Measurements from ENCODE around the gene PTMS.

The PTMS gene

DNA sequence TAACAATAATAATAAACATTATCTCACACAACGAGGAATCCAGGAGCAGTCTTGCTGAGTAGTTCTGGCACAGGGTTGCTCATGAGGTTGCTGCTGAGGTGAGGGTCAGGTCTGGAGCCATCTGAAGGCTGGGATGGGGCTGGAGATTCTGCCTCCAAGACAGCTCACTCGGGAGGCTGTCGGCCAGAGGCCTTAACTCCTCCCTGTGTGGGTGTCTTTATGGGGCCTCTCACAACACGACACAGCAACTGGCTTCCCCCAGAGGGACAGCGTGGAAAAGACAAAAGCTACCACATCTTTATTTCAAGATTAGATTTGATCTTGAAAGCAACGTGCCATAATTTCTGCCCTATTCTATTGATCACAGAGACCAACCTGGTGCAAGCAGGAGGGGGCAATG is 16.0 kb downstream of the PTMS start:
- no peak for DNase-seq (ENCODE audit: low read depth in 1 of 2, low spot score in 1 of 2)
- TF ChIP-seq SPI1 (IDR thresholded peaks at IDR 0.05; ENCODE audit: borderline replicate concordance, low read depth) (no peak), POLR2AphosphoS5 (IDR thresholded peaks at IDR 0.05; ENCODE audit: low read depth) (no peak), GABPA (IDR thresholded peaks at IDR 0.05; ENCODE audit: low read depth) (no peak)
- TF ChIP-seq, protein P1, sequence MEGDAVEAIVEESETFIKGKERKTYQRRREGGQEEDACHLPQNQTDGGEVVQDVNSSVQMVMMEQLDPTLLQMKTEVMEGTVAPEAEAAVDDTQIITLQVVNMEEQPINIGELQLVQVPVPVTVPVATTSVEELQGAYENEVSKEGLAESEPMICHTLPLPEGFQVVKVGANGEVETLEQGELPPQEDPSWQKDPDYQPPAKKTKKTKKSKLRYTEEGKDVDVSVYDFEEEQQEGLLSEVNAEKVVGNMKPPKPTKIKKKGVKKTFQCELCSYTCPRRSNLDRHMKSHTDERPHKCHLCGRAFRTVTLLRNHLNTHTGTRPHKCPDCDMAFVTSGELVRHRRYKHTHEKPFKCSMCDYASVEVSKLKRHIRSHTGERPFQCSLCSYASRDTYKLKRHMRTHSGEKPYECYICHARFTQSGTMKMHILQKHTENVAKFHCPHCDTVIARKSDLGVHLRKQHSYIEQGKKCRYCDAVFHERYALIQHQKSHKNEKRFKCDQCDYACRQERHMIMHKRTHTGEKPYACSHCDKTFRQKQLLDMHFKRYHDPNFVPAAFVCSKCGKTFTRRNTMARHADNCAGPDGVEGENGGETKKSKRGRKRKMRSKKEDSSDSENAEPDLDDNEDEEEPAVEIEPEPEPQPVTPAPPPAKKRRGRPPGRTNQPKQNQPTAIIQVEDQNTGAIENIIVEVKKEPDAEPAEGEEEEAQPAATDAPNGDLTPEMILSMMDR (IDR thresholded peaks at IDR 0.05; ENCODE audit: insufficient read depth, low read length) = no peak
- TF ChIP-seq, protein P2, sequence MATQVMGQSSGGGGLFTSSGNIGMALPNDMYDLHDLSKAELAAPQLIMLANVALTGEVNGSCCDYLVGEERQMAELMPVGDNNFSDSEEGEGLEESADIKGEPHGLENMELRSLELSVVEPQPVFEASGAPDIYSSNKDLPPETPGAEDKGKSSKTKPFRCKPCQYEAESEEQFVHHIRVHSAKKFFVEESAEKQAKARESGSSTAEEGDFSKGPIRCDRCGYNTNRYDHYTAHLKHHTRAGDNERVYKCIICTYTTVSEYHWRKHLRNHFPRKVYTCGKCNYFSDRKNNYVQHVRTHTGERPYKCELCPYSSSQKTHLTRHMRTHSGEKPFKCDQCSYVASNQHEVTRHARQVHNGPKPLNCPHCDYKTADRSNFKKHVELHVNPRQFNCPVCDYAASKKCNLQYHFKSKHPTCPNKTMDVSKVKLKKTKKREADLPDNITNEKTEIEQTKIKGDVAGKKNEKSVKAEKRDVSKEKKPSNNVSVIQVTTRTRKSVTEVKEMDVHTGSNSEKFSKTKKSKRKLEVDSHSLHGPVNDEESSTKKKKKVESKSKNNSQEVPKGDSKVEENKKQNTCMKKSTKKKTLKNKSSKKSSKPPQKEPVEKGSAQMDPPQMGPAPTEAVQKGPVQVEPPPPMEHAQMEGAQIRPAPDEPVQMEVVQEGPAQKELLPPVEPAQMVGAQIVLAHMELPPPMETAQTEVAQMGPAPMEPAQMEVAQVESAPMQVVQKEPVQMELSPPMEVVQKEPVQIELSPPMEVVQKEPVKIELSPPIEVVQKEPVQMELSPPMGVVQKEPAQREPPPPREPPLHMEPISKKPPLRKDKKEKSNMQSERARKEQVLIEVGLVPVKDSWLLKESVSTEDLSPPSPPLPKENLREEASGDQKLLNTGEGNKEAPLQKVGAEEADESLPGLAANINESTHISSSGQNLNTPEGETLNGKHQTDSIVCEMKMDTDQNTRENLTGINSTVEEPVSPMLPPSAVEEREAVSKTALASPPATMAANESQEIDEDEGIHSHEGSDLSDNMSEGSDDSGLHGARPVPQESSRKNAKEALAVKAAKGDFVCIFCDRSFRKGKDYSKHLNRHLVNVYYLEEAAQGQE (IDR thresholded peaks at IDR 0.05; ENCODE audit: insufficient replicate concordance, low read depth) = no peak
- peaks cover 6% of the 10 kb centered on the region for H3K27me3 ChIP-seq (ENCODE audit: insufficient read depth, poor library complexity, severe bottlenecking)
- no peak overlapping the region for H3K4me3 ChIP-seq (replicated peaks; ENCODE audit: insufficient read depth, low read length)
- no peak overlapping the region for H3K27ac ChIP-seq (replicated peaks)

DNA sequence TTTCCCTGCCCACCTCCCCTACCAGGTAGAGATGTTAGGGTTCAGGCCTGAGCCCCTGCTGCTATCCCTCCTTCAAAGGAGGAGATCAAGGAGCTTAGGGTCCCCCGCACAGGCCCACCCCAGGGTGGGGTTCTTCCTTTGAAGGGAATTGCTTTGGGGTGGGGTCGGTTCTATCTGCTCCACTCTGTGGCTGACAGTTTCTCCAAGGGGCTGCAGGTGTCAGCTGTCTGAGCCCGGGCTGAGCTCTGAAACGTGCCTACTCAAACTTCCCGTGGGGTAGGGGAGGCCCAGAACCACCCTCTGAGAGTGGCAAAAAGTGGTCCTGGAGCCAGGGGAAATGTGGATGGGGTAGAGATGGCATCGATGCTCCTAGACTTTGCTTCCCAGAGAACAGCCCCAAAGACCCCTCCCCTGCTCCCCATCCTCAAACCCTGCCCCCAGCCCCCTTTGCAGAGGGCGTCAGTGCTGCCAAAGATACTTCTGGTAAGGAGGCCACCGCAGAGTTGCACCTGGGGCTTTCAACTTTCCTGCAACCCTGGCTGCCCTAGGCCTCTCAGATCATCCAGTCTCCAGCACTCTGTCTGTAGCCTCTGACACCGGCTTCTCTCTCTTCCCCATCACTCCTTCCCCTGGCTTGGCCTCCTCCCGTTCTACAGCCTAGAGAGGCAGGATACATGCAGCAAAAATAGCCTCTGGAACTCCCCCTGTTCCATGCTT is 16.8 kb downstream of the PTMS start:
- Histone ChIP-seq H3K4me3 (replicated peaks; ENCODE audit: insufficient read depth, low read length) (no peak overlapping the region), H3K27me3 (ENCODE audit: insufficient read depth, poor library complexity, severe bottlenecking) (no peaks in the 10 kb centered on the region), H3K27ac (replicated peaks) (no peak overlapping the region)
- TF ChIP-seq SPI1 (IDR thresholded peaks at IDR 0.05; ENCODE audit: borderline replicate concordance, low read depth) (no peak), POLR2AphosphoS5 (IDR thresholded peaks at IDR 0.05; ENCODE audit: low read depth) (no peak), GABPA (IDR thresholded peaks at IDR 0.05; ENCODE audit: low read depth) (no peak)
- TF ChIP-seq, protein P2 (IDR thresholded peaks at IDR 0.05; ENCODE audit: insufficient replicate concordance, low read depth) = no peak
- TF ChIP-seq, protein P1 (IDR thresholded peaks at IDR 0.05; ENCODE audit: insufficient read depth, low read length) = no peak
- DNase-seq (ENCODE audit: low read depth in 1 of 2, low spot score in 1 of 2) = no peak

DNA sequence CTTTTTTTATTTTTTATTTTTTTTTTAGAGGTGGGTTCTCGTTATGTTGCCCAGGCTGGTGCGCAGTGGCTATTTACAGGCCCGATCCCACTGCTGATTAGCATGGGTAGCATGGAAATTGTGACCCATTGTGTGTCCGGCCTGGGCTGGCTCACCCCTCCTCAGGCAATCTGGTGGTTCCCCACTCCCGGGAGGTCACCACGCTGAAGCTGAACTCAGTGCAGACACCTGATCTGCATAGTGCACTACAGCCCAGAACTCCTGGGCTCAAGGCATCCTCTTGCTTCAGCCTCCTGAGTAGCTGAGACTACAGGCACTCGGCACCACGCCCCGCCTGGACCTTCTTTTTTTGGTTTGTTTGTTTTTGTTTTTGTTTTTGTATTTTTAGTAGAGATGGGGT is 17.7 kb downstream of the PTMS start:
- Histone ChIP-seq H3K4me3 (replicated peaks; ENCODE audit: insufficient read depth, low read length) (no peak overlapping the region), H3K27ac (replicated peaks) (no peak overlapping the region), H3K27me3 (ENCODE audit: insufficient read depth, poor library complexity, severe bottlenecking) (no peaks in the 10 kb centered on the region)
- DNase-seq (ENCODE audit: low read depth in 1 of 2, low spot score in 1 of 2) = no peak
- TF ChIP-seq, protein P2 (IDR thresholded peaks at IDR 0.05; ENCODE audit: insufficient replicate concordance, low read depth) = no peak
- TF ChIP-seq POLR2AphosphoS5 (IDR thresholded peaks at IDR 0.05; ENCODE audit: low read depth) (no peak), GABPA (IDR thresholded peaks at IDR 0.05; ENCODE audit: low read depth) (no peak), SPI1 (IDR thresholded peaks at IDR 0.05; ENCODE audit: borderline replicate concordance, low read depth) (no peak)
- TF ChIP-seq, protein P1 (IDR thresholded peaks at IDR 0.05; ENCODE audit: insufficient read depth, low read length) = no peak
